ENCODE results near the gene IMP4.

- TF ChIP-seq CTCF (IDR thresholded peaks at IDR 0.05) (no peak), POLR2A (IDR thresholded peaks at IDR 0.05) (no peak)
Observed at GRCh38 chr2:130303169-130303568, 39.5 kb upstream of the IMP4 start.
